Activated CD8-positive, alpha-beta memory T cell treated with anti-CD3 and anti-CD28 coated beads, Interleukin-2, amount 50 U/mL, for 24 hours (primary cell): Measurements from ENCODE around the gene SIRPB1.
"Not testable (repeated sequence)": the region's sequence is repeated elsewhere in the genome, so short reads cannot be mapped to it uniquely, and the experiment has no call there.

Source experiments
- DNase-seq: peaks from one replicate; pipeline ENCODE4 v3.0.0-alpha.2; 2020; ENCODE audit errors: extremely low read depth

Gene SIRPB1

DNA sequence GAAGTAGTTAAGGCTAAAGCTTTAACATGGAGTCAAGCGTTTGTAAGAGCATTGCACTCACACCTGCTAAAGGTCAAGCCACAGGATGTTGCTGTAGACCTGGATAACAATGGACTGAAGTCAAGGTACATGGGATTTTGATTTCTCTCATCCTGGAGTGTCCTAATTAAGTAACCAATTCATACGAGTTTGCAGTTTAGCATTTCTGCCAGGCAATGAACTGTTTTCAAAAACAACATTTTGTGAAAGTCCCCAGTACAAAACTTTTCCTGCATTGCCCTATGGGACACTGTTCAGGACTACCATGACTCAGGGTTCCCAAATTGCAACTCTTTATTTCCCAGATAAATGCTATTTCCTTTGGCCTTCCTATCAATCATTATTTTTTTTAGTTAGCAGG lies 17.4 kb upstream of the SIRPB1 start:
- no peak for DNase-seq

- no peak for DNase-seq
Observed at GRCh38 chr20:1636621-1637020, 16.8 kb upstream of the SIRPB1 start.

DNA sequence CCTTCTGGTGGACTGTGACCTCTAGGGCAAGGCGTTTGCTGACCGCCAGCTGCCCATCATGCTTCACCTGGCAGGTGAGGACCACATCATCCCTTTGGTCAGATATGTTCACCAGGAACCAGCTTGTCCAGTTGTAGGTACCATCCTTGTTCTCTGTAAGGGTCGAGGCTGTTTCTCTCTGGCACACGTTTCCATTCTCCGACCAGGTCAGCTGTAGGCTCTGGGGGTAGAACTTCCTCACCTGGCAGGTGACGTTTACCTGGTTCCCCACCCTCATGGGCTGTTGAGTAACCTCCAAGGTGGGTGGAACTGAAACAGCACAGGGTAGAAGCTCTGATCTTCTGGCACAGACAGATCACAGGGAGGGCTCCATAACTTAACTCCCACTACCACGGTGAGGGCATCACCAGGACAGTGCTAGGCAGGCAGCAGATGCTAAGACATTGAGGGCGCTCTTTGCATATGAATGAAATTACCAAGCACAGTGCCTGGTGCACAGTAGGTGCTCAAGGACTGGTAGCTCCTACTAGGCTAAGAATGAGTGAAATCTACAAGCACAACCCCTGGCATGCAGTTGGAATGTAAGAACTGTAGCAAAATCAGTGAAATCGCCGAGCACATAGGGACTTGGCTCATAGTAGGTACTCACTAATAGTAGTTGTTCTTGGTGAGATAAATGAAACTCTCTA lies 15.6 kb upstream of the SIRPB1 start:
- no peak for DNase-seq

- no peak for DNase-seq
Observed at GRCh38 chr20:1633535-1633934, 13.7 kb upstream of the SIRPB1 start.

GRCh38 chr20:1632178-1632577 lies 12.4 kb upstream of the SIRPB1 start:
- no peak for DNase-seq

- no peak for DNase-seq
Observed at GRCh38 chr20:1631309-1632151, 11.7 kb upstream of the SIRPB1 start.

- DNase-seq, result no peak
Observed at GRCh38 chr20:1630186-1630585, 10.4 kb upstream of the SIRPB1 start.

- DNase-seq, result no peak
Observed at GRCh38 chr20:1629321-1629720, 9.5 kb upstream of the SIRPB1 start.

- DNase-seq, result no peak
Observed at GRCh38 chr20:1628621-1629020, 8.8 kb upstream of the SIRPB1 start.

DNA sequence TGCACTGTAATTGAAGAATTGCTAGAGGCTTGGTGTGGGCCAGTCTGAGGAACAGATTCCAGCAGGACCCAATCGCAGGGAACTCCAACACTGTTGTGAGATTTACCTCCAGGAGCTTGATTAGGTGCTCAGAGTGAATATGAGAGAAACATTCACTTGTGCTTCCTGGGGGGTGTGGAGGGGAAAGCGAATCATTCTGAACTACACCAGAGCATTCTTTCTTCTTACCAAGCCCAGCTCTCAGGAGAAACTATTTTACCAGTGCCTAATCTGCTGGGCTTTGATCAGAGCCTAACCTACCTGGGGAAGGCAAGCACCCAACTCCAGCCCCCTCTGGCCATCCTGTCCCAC lies 7.4 kb upstream of the SIRPB1 start:
- DNase-seq, result no peak

GRCh38 chr20:1626528-1627199 lies 6.9 kb upstream of the SIRPB1 start:
- DNase-seq, result no peak

DNA sequence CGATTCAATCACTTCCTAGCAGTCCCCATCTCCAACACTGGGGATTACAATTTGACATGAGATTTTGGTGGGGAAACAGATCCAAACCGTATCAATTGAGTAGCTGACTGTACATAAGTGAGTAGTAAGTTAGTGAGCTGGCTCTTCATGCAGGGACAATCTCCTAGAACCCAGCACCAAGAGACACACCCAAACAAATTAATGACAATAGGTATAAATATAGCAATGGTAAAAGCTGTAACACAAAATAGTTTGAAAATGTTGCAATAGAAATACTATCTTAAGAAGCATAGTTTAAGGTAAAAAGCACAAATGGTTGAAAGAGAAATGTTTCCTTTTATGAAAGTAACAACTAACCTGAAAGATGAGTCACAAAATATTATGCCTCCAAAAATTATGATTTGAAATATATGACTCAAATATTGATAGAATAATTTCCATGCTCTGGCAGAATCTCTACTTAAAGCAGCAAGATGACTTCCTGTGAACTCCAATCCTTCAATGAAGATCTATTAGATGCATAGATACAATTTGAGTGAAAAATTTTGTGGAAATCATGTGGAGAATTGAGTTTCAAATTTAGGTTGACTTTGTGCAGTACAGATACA lies 5.4 kb upstream of the SIRPB1 start:
- DNase-seq, result no peak

DNA sequence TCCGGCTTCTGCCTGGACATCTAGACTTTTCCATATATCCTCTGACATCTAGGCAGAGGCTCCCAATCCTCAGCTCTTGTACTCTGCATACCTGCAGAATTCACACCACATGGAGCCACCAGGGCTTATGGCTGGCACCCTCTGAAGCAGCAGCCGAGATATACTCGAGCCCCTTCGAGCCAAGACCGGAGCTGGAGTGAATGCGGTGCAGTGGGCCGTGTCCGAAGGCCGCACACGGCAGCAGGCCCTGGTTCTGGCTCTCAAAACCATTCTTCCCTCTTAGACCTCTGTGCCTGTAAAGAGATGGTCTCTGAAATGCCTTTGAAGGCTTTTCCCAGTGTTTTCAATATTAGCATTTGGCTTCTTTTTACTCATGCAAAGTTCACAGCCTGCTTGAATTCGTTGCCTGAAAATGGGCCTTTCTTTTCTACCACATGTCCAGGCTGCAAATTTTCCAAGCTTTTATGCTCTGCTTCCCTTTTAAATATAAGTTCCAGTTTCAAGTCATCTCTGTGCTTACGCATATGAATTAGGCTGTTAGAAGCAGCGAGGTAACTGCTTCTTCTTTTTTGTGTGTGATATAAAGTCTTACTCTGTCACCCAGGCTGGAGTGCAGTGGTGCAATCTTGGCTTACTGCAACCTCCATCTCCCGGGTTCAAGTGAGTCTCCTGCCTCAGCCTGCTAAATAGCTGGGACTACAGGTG lies 3.8 kb upstream of the SIRPB1 start:
- DNase-seq, result no peak

GRCh38 chr20:1622450-1622849 lies 2.6 kb upstream of the SIRPB1 start:
- no peak for DNase-seq

- DNase-seq, result no peak
Observed at GRCh38 chr20:1621316-1621715, 1.5 kb upstream of the SIRPB1 start.

DNA sequence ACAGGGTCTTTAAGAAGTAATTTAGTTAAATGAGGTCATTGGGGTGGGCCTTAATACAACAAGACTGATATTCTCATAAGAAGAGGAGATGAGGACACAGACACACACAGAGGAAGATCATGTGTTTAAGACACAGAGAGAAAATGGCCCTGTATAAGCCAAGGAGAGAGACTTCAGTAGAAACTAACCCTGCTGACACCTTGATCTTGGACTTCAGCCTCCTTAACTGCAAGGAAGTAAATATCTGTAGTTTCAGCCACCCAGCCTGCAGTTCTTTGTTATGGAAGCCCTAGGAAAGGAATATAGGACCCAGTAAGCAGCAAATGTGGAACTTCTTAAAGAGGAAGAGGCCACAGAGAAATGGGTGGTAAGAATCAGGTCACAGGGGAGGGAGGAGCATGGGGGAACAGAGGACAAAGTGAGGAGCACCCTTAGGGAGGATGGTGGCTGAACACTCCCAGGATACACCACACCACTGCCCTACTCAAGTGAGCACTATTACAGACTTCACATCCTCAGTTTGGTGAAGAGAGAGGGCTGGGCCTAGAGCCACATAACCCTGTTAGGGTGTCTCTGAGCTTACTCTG lies 762 bp downstream of the SIRPB1 start:
- DNase-seq, result no peak

GRCh38 chr20:1618479-1618878 lies 1.3 kb downstream of the SIRPB1 start:
- no peak for DNase-seq

GRCh38 chr20:1616858-1617434 lies 2.9 kb downstream of the SIRPB1 start:
- DNase-seq, result no peak

DNA sequence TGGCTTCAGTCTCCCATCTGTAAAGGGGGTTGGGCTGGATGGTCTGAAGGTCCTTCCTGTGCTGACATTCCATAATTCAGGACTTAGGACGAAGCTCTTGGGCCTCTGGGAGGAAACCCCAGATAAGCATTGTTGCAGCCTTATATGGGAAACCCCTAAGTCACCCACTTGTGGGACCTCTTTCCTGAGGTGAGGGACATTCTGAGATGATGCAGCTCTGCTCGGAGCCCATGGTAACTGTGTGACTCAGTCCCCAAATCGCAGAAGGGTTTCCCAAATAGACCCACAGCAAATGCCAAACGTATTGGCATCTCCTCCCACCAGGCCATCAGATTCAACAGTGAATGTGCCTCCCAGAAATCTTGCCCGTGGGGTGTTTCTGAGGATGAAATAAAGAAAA lies 9.4 kb downstream of the SIRPB1 start:
- not testable (repeated sequence) for DNase-seq

- not testable (repeated sequence) for DNase-seq
Observed at GRCh38 chr20:1608678-1609347, 11.0 kb downstream of the SIRPB1 start.

DNA sequence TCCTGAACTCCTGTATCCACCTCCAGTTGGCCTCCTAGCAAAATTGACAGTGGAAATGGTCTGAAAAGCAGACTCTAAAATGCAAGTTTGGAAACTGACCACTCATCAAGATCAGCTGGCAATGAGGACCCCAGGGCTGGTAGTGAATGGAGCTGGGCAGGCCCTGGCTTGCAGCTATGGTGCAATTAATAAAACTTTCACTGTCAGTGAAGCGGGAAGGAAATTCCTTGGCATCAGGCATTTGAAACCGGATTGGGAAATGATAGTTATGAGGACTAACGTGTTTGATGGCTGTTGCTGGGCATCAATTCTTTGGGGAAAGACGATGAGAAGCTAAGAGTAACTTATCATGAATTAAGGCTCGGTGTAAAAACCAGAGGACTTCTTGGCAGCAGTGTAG lies 19.1 kb downstream of the SIRPB1 start:
- DNase-seq, result no peak
